Nucleus accumbens (tissue), 56 donors: ENCODE results near the gene CHI3L1.

Experiments used
- DNase-seq, 56 donors: peaks; one replicate each; lab custom pipeline; 2025; lab: John Stamatoyannopoulos, UW

CHI3L1 gene

DNA sequence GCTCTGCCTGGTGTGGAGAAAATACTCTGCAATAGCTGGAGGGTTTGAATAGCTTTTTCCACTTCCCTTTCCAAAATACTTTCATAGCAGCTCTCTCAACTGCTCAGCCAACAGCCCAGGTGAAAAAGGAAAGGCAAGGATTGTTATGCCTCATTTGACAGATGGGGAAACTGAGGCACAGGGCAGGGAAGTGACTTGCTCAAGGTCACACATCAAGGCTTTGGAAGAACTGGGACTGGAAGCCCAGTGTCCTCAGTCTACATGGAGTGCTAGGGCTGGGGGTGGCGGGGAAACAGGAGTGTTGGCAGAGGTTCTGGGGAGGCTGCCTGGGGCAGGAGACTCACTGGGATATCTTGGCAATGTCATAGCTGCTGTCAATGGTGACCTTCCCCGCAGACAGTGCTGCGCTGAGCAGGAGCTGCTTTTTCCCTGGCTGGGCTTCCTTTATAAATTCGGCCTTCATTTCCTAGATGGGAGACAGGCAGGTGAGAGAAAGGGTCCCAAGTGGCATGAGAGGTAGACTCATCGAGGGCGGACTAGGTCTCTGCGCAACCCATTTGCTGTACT lies 4.0 kb downstream of the CHI3L1 start:
- DNase-seq, result no peak

DNA sequence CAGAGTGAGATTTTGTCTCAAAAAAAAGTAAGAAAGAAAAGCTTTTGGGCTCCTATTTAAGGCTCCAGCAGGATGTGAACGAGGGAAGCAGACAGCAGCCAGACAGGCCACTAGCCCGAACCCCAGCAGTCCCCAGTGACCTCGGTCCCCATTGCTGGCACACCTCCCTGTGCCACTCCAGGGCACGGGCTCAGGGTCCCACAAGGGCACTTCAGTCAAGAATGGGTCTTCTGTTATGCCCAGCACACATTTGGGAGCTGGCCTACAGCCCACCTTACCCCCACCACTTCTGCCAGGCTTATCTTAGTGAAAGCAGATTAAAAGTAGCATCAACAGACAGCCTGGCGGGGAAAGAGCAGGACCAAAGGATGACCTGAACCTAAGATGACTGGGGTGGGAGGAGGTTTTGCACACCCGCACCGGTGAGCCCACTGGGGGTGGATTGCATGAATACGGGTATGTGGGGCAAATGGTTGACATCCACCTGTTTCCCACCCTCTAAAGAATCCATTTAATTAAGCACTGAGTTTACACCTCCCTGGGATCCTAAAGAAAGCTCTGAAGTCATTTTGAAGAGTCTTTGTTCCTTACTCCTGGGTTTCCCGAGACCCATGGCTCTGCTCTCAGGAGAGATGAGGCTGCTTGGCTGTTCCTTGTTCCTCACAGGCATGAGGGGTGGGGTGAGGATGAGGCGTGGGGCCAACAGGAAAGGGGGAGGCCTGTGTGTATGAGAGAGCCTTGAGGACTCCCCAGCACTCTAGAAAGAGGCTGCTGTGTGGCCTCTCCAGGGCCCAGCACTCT lies 4.7 kb downstream of the CHI3L1 start:
- no peak for DNase-seq

DNA sequence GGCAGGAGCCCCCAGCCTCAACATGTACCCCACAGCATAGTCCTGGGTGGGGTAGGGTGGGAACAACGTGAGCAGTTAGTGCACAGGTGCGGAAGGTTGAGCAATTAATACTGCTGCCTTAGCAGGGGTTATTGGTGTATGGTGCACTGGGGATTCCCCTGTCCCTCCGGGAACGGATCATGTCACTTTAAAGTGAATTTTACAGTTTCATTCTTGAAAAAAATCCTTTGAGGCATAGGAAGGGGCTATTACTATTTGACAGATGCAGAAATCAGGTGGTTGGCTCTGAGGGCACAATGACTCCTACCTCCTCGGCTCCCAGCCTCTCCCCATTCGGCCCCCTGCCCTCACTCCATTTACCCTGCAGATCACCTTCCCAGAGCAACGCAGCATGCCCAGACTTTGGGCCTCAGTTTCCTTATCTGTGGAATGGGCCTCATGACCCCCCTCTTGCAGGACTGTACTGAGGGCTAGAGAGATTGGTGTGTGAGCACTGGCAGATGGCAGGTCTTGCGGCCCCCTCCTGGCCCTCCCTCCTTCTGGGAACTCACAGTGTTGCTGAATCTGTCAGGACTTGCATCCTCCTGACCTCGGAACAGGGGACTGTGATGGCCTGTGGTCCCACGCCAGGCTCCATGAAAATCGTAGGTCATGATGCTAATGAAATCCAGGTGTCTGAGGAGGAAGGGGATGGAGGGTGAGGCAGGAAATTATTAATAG lies 5.7 kb downstream of the CHI3L1 start:
- no peak for DNase-seq

DNA sequence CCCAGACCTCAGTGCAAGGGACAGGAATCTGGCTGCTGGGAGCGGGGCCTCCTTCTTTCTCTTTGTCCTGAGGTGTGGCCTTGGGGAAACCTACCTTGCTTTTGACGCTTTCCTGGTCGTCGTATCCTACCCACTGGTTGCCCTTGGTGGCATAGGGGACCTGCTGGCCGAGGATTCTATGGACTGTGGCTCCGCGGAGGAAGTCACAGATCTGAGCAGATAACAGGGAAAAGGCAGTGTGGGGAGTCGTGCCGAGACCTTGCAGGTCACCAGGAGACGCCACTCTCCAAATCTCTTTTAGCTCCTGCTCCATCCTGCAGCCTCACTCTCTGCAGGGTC lies 6.9 kb downstream of the CHI3L1 start:
- no peak for DNase-seq

DNA sequence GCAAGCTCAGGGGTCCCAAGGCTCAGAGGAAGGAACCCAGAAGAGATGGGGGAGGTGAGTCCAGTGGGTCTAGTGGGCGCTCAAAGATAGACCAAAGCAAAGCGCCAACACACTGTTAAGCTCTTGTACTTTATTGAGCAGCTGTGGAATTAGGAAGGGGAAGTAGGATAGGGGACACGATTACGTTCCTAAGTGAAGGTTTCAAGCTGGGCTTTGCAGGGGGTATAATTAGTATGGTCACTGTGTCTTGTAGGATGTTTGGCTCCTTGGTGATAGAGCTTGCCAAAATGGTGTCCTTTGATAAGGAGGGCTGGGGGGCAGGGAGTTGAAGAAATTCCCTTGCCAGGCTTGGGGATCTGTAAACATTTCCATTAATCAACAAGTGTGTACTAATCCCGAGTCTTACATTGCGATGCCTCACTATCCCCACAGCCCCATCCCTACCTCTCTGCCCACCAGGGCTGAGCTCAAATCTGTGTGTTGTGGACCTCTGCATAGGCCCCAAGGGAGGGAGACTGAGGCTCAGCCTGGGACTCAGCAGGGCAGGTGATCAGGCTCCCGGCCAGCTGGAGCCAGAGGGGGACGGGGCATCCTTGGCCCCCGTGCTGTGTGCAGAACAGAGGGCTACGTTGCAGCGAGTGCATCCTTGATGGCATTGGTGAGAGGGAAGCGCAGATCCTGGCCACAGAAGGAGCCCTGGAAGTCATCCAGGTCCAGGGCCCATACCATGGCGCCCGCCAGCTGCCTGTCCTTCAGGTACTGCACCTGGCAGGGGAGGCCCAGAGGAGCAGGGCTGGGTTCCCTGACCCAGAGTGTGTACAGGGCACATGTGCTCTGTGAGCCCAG lies 7.5 kb downstream of the CHI3L1 start:
- no peak for DNase-seq

DNA sequence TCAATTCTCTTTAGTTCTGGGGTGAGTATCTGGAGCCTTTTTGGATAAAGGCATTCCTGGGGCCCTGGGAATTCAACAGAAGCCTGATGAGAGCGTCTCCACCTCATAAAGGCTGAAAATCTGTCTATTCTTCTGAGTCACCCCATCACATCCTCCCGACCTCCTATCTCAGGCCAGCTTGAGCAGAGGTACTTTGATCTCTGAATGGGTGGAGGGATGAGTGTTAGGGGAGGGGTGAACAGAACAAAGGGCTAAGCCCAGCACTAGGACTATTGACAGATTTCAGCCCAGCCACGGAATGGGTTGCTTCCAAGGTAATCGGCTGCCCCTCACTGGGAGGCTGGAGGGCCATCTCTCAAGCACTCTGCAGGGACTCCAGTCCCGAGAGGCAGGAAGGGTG lies 8.4 kb downstream of the CHI3L1 start:
- no peak for DNase-seq

DNA sequence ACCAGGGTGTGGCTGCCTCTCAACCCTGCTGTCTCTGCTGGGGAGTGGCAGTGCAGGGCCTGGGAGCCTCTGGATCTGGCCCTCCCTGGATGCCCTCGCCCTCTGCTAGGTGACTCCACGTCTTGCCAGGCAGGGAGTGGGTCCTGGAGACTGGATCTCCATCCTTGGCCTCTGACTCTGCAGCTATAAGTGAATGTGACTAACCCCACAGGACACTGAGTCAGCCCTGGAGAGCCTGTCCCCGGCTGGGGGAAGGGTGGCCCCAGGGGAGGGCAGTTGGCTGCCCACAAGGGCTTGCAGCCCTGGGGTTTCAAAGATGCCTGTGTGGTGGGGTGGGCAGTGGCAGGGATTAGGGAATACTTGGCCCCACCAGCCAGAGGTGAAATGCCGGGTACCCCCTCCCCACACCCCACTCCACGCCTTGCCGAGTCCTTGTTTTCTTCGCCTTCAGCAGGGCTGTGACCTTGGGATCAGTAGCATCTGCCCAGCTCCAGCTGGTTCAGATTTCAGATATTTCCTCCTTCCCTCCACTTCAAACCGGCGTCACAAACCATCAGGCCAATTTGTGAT lies 8.9 kb downstream of the CHI3L1 start:
- DNase-seq, result no peak

DNA sequence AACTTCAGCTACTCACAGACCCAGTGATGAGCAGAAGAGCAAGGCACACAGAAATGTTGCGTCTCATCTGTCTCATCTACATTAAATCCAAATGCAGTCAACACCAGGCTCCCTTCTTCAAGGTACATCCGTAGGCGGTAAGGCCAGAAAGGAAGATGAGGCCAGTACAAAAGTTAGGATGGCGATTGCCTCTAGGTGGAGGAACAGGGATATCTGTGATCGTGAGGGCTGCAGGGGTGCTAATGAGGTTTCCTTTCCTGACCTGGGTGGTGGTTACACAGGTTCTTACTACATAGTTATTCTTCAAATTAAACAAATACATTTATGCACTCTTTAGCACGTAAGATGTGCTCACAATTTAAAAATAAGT lies 9.5 kb downstream of the CHI3L1 start:
- no peak for DNase-seq

DNA sequence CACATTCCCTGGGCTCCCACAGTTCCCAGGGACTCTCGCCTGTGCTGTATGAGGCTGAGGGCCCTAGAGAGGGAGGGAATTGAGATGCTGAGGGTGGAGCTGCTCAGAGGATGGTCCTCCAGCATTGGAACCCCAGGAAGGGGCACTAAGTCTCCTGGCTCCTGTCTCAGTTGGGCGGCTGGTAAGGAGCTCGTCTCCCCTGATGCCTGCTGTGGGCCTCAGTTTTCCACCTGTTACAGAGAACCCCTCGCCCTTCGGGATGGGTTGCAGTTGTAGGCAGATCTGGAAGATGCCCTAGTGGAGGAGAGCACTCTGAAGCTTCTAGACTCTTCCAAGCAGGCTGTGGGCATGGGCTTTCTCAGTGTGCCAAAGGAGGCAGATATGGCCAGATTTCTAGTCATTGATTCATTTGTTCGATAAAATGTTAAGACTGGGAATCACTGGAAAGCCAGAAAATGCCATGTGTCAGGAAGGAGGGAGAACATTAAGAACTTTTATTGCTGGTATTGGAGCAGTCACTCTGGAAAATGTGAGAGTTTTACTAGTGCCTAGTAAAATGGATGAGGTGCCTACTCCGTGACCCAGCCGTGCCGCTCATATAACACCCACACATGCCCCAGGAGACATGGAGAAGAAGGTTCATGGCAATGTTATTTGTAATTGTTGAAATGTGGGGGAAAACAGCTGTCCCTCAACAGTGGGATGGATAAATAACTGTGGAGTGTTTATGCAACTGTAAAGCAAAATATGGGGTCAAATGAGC lies 10.1 kb downstream of the CHI3L1 start:
- DNase-seq, result no peak

DNA sequence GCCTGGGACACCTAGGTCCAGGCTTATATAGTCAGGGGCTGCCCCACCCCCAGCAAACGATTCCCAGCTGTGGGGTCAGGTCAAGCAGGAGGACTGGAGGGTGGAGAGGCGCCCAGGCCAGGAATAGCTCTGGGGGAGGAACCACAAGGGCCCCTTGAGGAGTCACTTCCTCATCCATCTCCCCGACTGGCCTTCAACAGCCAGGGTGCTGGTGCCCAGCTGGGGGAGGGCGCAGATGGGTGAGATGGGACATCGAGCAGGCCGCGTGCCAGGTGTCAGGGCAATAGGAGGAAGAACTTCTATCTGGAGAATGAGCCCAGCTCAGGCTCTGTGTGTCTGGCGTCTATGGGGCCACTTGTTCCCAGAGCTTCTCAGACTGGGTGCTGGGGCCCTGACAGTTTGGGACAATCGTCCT lies 10.7 kb downstream of the CHI3L1 start:
- DNase-seq, result peak in 16 of 56 donors; percentile 17 to 64 (median 28)

DNA sequence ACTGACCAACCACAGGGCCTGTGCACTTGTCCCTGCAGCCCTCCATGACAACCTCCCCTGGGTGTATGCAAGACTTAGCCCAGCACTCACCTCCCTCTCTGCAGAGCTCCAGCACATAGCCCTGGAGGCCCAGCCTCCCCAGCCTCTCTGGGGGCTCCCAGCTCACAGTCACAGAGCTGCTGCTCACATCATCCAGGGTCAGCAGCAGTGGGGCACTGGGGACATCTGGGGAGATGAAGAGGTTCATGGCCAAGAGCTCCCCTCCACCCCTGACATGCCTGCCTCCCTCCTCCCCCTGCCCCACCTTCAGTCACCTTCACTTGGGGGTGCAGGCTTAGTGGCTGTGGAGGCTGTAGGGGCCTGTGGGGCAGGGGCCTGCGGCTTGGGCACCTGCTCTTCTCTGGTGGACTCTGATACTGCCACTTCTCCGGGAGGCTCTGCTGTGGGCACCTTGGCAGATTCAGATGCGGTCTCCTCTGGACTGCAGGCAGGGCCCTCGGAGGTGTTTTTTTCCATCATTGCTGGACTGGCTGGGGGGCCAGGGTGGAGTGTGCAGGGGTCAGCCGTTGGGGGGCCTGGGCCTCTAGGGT lies 11.2 kb downstream of the CHI3L1 start, which contains the start of gene MYBPH:
MYBPH (minus strand) TSS at position 590 of the 590 bp plus-strand sequence; CDS start at position 519, 71 bp downstream.
- no peak for DNase-seq

DNA sequence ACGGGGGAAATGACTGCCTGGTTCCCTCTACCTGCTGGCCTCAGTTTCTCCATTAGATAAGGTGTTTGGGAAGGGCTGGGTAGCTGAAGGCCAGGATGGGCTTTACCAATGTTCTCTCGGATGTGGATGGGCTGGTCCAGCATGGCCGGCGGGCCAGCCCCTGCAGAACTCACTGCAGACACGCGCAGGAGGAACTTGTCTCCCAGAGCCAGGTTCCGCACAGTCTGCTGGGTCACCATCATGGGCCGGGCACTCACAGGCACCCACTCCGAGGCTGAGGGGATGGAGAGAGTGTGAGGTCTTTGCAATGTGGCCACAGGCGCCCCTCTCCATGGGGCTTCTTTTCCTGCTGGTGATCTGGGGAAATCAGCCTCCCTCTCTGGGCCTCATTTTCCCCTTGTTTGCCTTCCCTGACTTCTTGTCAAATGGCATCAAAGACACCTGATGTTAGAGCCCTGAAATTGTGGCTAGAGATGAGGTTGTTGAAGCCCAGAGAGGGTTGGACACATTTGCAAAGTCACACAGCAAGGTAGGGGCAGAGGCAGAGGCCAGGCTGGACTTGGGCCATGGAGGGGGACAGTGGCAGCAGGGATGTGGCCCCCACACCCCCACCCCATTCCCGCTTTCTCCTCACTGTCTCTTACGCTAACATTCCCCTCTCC lies 12.0 kb downstream of the CHI3L1 start:
- DNase-seq, result no peak

DNA sequence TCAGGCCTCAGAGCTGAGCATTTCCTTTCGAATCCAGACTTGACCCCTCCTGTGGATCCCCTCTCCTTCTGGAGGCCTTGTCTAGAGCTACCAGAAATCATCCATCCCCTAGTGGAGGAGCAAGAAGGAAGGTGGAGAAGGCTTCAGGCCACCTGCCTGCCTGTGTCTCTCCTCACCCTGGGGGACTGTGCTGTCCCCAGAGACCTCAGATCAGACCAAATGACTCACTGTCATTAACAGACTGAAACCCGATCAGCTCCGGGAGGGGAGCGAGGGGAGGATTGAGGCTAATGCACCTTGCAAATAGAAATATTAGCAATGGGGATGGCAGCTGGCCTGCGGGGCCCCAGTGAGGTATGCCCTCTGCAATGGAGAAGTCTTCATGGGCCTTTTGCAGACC lies 12.9 kb downstream of the CHI3L1 start:
- no peak for DNase-seq

DNA sequence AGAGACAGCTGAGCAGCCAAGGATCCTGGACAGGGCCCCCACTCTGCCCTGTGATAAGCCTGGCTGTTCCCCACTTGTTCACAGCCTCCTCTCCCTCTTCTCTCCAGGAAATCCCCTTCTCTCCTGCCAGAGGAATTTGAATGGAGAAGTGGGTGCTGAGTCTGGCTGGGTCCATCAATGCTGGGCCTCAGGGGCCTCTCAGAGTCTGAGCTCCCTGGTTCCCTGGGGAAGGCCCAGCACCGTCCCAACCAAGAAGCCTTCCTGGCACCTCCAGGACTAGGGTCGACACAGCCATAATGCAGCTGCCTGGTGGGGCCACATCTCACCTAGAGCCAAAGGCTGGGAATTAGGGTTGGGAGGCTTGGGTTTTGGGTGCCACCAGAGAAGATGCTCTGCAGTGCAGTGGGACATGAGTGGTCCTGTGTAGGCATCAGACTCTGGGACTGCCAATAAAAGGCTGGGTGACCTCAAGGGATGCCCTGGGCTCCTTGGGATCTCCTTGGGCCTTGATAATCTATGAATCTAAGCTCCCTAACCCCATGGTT lies 13.4 kb downstream of the CHI3L1 start:
- no peak for DNase-seq

DNA sequence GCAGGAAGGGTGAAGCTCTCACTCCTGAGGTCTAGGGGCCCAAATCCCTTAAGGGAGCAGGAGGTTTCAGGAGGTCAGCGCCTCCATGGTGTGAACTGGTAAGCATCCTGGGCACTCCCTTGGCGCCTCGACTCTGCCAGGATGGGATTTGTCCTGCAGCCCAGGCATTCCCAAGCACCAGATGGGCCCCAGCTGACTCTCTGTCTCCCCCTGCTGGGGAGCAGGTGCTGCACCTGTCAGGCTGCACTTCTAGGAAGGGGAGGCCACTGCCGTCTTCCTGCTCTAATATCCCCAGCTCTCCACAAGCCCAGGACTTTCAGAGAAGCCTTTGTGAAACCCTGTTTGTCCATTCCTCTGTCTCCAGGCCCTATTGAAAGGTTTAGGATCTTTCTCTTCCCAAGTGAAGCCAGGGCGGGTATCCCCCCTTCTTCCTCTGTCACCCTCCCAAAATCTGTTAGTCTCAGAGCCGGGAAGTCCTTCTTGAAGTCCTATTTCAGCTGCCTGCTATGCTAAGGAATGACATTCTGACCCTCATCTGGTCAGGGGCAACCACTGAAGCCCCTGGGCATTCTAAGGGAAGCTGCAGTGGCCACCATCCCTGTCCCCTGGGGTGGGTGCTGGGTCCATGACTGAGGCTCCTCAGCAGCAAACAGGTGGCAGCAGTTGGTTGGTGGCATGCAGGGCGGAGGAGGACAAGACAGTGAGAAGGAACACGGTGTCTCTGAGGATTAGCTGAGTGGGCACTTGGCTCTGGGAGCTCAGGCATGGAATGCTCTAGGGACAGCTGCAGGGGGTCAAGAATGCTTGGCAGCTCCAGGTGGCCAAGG lies 14.1 kb downstream of the CHI3L1 start:
- peak in 46 of 56 donors; percentile 24 to 84 (median 51) for DNase-seq

DNA sequence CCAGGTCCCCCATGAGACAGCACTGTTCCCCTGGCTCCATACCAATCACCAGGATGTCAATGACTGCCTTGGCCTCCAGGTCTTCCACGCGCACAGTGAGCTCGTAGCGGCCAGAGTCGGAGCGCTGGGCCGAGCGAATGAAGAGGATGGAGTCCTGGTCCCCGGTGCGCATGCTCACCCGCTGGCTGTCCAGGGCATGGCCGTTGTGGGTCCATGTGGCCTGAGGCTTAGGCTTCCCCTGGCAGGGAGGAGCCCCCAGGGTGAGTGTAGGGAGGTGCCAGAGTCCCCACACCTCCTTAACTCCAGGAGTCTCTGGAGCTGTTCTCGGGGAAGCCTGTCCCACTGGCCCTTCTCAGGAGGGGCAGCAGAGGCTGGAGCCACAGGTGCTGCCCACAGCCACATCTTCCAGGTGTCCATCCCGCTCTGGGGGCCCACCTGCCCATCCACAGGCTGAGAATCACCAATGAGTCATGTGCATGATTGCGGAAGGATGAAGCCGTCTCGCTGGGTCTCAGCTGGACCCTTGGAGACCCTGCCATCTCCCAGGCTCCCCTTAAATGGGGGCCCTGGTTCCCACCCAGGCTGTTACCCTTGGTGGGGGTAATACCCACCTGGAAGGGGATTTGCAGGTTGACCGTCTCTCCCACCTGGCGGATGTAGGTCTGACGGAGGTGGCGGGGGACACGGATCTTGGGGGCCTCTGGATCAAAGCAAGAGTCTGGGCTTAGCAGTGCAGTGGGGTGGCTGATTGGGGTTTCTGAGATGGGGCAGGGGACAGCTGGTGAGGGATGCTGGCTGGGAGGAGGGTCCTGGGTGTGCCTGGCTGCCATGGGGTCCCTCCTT lies 14.9 kb downstream of the CHI3L1 start:
- DNase-seq, result no peak
